Renal cortical epithelial cell (primary cell): Measurements from ENCODE around the gene LIG1. TPM values are rescaled to one million over a fixed set of nuclear protein-coding genes. Genes with fewer than 3 reads are reported as not detected.
"Not testable (repeated sequence)": the region's sequence is repeated elsewhere in the genome, so short reads cannot be mapped to it uniquely, and the experiment has no call there.

Experiments used
- DNase-seq: peaks from one replicate; pipeline ENCODE4 v3.0.0-alpha.2; 2011; ENCODE audit warnings: low read depth
- total RNA-seq: library from RNA; depleted of rRNA; stranded (reverse); fragments of >200 nt; gene quantifications from 2 replicates; pipeline ENCODE4 v1.2.3, GENCODE V29; 2014

The LIG1 gene
- total RNA-seq, 1 donor from 2014 or later = 8.8 TPM

DNA sequence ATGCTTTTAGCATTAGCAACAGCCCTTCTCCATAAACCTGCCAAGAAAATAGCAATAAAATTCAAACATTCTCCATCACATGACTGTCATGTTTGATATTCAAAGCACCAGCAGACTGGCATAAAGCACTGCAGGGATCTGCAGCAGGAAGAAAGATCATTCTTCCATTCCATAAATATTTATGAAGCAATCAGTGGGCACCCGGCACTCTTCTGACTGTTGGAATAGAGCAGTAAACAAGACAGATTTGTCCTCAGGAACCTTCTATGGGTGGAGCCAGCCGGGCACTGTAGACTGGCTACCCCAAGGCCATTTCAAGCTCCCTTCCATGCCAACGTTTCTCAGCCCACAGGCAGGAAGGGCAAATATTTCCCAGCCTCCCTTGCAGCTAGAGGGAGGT, 85.1 kb downstream of the LIG1 start:
- DNase-seq = no peak

DNA sequence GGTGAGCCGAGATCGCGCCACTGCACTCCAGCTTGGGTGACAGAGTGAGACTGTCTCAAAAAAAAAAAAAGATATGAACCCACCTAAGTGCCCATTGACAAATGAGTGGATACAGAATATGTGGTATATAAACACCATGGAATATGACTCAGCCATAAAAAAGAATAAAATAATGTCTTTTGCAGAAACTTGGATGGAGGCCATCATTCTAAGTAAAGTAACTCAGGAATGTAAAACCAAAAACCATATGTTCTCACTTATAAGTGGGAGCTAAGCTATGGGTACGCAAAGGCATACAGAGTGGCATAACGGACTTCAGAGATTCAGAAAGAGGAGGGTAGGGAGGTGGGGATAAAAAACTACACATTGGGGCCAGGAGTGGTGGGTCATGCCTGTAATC, 89.0 kb downstream of the LIG1 start:
- DNase-seq = no peak

DNA sequence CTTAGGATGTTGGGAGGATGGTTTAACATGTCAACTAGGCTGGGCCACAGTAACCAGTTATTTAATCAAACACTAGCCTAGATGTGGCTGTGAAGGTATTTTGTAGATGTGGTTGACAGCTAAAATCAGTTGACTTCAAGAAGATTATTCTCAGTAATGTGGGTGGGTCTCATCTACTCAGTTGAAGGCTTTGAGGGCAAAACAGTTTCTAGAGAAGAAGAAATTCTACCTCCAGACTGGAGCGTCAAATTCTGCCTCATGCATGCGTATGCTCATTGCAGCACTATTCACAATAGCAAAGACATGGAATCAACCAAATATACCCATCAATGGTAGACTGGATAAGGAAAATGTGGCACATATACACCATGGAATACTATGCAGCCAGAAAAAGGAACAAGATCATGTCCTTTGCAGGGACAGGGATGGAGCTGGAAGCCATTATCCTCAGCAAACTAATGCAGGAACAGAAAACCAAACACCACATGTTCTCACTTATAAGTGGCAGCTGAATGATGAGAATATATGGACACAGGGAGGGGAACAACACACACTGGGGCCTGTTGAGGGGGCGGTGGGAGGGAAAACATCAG, 99.9 kb downstream of the LIG1 start:
- DNase-seq = not testable (repeated sequence)

DNA sequence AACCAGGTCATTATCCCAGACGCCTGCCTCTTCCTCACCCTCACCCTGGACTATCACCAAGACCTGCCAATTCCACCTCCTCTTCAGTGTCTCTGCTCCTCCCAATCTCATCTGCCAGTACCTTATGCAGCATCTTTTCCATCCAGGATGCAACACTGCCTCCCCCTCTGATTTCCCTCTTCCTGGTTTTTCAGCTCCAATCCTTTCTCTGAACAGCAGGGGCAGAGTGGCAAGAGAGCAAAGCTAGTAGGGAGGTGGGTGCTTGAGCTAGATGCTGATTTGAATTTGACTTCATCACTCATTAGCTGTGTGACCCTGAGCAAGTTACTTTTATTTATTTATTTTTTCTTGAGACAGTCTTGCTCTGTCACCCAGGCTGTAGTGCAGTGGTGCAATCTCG, 100.7 kb downstream of the LIG1 start:
- DNase-seq = no peak

Other genes with a start within 250 kb of the LIG1 start
- gene BSPH1, start 178.2 kb downstream of the LIG1 start, total RNA-seq = not detected in 2 replicates
- not detected in 2 replicates for gene ELSPBP1, start 175.7 kb downstream of the LIG1 start, total RNA-seq
- gene CABP5, start 126.3 kb downstream of the LIG1 start, total RNA-seq = not detected in 2 replicates
- gene PLA2G4C, start 59.5 kb downstream of the LIG1 start, total RNA-seq = 9.4 and 11.3 TPM in 2 replicates
- 1.0 and 5.6 TPM in 2 replicates for gene ZSWIM9, start 336 bp upstream of the LIG1 start, total RNA-seq
- 5.0 and 16.3 TPM in 2 replicates for gene CARD8, start 85.6 kb upstream of the LIG1 start, total RNA-seq
- gene ZNF114, start 99.7 kb upstream of the LIG1 start, total RNA-seq = 2.6 and 3.1 TPM in 2 replicates
- gene EMP3, start 155.2 kb upstream of the LIG1 start, total RNA-seq = 30.3 and 48.8 TPM in 2 replicates
- gene TMEM143, start 193.6 kb upstream of the LIG1 start, total RNA-seq = 1.9 and 4.9 TPM in 2 replicates
- gene SYNGR4, start 194.0 kb upstream of the LIG1 start, total RNA-seq = not detected in 2 replicates
- gene KDELR1, start 221.2 kb upstream of the LIG1 start, total RNA-seq = 63.7 and 116 TPM in 2 replicates
- 0.17 and 0.25 TPM in 2 replicates for gene GRIN2D, start 223.3 kb upstream of the LIG1 start, total RNA-seq